ENCODE measurements around the gene ANK2.

Gene ANK2

DNA sequence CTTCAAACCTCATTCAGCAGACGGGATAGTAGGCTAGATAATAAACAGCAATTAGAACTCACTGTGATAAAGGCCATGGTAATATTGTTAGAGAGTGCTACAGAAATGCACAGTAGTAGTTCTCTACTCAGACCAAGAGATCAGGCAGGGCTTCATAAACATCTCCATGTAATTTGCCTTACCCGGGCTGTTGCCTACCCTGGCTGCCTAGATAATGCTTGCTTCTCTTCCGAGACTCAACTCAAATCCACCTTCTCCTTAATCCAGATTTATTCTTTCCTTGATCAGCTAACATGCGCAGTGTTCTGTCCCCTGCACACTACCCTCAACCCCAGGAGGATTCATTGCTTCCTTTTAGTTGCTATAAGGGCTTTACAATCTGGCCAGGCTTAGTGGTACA is 21.8 kb downstream of the ANK2 start:
- Histone ChIP-seq H3K4me1 (ENCODE audit: insufficient read depth, low read length, severe bottlenecking) (no peaks in the 10 kb centered on the region), H3K4me3 (ENCODE audit: low read depth, low read length, poor library complexity, severe bottlenecking) (no peak overlapping the region), H4K20me1 (ENCODE audit: insufficient read depth, low read length) (no peaks in the 10 kb centered on the region), H2AFZ (ENCODE audit: low read length) (no peak overlapping the region), H3K27me3 (ENCODE audit: insufficient read depth, low read length) (no peaks in the 10 kb centered on the region), H3K9ac (ENCODE audit: low read length) (no peak overlapping the region), H3K36me3 (ENCODE audit: insufficient read depth, low read length) (no peaks in the 10 kb centered on the region), H3K9me3 (ENCODE audit: low read length) (no peaks in the 10 kb centered on the region), H3K79me2 (ENCODE audit: insufficient read depth, low read length) (no peaks in the 10 kb centered on the region), H3F3A (ENCODE audit: insufficient read depth, low read length) (no peaks in the 10 kb centered on the region), H3K27ac (ENCODE audit: low read depth, low read length, poor library complexity, severe bottlenecking) (no peak overlapping the region), H3K4me2 (ENCODE audit: low read length) (no peak overlapping the region), H3K9me2 (ENCODE audit: low read depth, low read length) (no peaks in the 10 kb centered on the region)
- TF ChIP-seq EZH2 (IDR thresholded peaks at IDR 0.05; ENCODE audit: borderline replicate concordance, low read length) (no peak), CTCF (IDR thresholded peaks at IDR 0.05; ENCODE audit: low read length) (no peak)

DNA sequence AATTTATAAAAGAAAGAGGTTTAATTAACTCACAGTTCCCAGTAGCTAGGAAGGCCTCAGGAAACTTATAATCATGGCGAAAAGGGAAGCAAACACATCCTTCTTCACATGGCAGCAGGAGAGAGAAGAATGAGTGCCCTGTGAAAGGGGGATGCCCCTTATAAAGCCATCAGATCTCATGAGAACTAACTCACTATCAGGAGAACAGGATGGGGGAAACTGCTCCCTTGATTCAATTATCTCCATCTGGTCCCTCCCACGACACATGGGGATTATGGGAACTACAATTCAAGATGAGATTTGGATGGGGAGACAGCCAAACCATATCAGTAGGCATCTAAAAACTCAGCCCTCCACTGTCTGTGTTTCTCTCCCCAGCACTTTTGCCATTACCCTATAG is 22.4 kb downstream of the ANK2 start:
- Histone ChIP-seq H3K79me2 (ENCODE audit: insufficient read depth, low read length) (no peaks in the 10 kb centered on the region), H3K27ac (ENCODE audit: low read depth, low read length, poor library complexity, severe bottlenecking) (no peak overlapping the region)
- no peak for TF ChIP-seq EZH2 (IDR thresholded peaks at IDR 0.05; ENCODE audit: borderline replicate concordance, low read length)
- no peak for TF ChIP-seq CTCF (IDR thresholded peaks at IDR 0.05; ENCODE audit: low read length)

DNA sequence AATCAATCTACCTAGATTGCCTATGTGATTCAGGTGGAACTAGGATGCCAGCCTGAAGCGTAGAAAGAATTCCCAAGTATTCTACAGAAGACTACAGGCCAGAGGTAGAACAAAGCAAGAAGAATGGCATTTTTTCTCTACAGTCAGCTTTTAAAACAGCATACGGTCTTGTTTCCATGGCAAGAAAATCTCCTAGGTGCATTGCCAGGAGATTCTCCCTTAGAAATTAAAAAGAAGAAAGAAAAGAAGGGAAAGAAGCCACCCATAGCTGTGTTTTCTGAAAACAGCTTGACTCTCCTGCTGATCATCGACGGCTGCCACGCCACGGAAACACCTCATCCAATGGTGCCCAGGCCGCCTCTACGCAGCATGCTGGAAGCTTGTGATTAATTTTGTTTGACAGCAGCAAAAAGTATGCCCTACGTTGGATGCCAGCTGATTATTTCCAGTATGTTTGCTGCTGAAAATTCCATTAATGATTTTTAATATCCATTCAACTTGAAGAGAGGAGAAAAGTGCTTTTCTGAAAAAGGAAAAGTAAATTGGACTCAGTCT is 24.1 kb downstream of the ANK2 start:
- TF ChIP-seq CTCF (IDR thresholded peaks at IDR 0.05; ENCODE audit: low read length) (no peak), EZH2 (IDR thresholded peaks at IDR 0.05; ENCODE audit: borderline replicate concordance, low read length) (no peak)
- Histone ChIP-seq H3K79me2 (ENCODE audit: insufficient read depth, low read length) (no peaks in the 10 kb centered on the region), H3K9ac (ENCODE audit: low read length) (no peak overlapping the region)

More for the DNA sequence above, 22.4 kb downstream of the ANK2 start:
- no peak overlapping the region for H2AFZ ChIP-seq (ENCODE audit: low read length)
- no peaks in the 10 kb centered on the region for H3K9me2 ChIP-seq (ENCODE audit: low read depth, low read length)
- no peak overlapping the region for H3K4me2 ChIP-seq (ENCODE audit: low read length)
- H4K20me1 ChIP-seq (ENCODE audit: insufficient read depth, low read length), result no peaks in the 10 kb centered on the region
- no peak overlapping the region for H3K4me3 ChIP-seq (ENCODE audit: low read depth, low read length, poor library complexity, severe bottlenecking)
- no peaks in the 10 kb centered on the region for H3K36me3 ChIP-seq (ENCODE audit: insufficient read depth, low read length)
- H3F3A ChIP-seq (ENCODE audit: insufficient read depth, low read length), result no peaks in the 10 kb centered on the region
- H3K27me3 ChIP-seq (ENCODE audit: insufficient read depth, low read length), result no peaks in the 10 kb centered on the region
- H3K4me1 ChIP-seq (ENCODE audit: insufficient read depth, low read length, severe bottlenecking), result no peaks in the 10 kb centered on the region
- no peak overlapping the region for H3K9ac ChIP-seq (ENCODE audit: low read length)
- H3K9me3 ChIP-seq (ENCODE audit: low read length), result no peaks in the 10 kb centered on the region

More for the DNA sequence above, 24.1 kb downstream of the ANK2 start:
- no peaks in the 10 kb centered on the region for H3K9me3 ChIP-seq (ENCODE audit: low read length)
- no peaks in the 10 kb centered on the region for H3F3A ChIP-seq (ENCODE audit: insufficient read depth, low read length)
- no peak overlapping the region for H2AFZ ChIP-seq (ENCODE audit: low read length)
- no peaks in the 10 kb centered on the region for H3K9me2 ChIP-seq (ENCODE audit: low read depth, low read length)
- H3K4me2 ChIP-seq (ENCODE audit: low read length), result no peak overlapping the region
- H3K27ac ChIP-seq (ENCODE audit: low read depth, low read length, poor library complexity, severe bottlenecking), result no peak overlapping the region
- no peaks in the 10 kb centered on the region for H4K20me1 ChIP-seq (ENCODE audit: insufficient read depth, low read length)
- H3K27me3 ChIP-seq (ENCODE audit: insufficient read depth, low read length), result no peaks in the 10 kb centered on the region
- H3K4me3 ChIP-seq (ENCODE audit: low read depth, low read length, poor library complexity, severe bottlenecking), result no peak overlapping the region
- no peaks in the 10 kb centered on the region for H3K4me1 ChIP-seq (ENCODE audit: insufficient read depth, low read length, severe bottlenecking)
- no peaks in the 10 kb centered on the region for H3K36me3 ChIP-seq (ENCODE audit: insufficient read depth, low read length)

Measured in OCI-LY1 (cell line).